Measurements from ENCODE around the gene EPB41L5. TPM values are rescaled to one million over a fixed set of nuclear protein-coding genes. Genes with fewer than 3 reads are reported as not detected.

EPB41L5 gene
- 13.6 and 15.1 TPM in 2 replicates for total RNA-seq
- polyA plus RNA-seq, result 5.8 and 8.4 TPM in 2 replicates
- polyA plus RNA-seq (2011; cell fraction: cytosol; rRNA removed), result 7.6 and 7.7 TPM in 2 replicates
- 21.7 and 22.3 TPM in 2 replicates for polyA plus RNA-seq (2011; cell fraction: nucleus; rRNA removed)
- 9.5 and 10.4 TPM in 2 replicates for polyA plus RNA-seq (2012)
- polyA minus RNA-seq, result 24.2 and 25.2 TPM in 2 replicates
- 1.0 TPM for polyA minus RNA-seq (2011; cell fraction: cytosol; rRNA and poly(A)+ RNA removed)
- polyA minus RNA-seq (2011; cell fraction: nucleus; rRNA and poly(A)+ RNA removed), result 54.3 and 70.9 TPM in 2 replicates
- percentile 65 among the genes with signal in this experiment for Bru-seq, nascent RNA
- percentile 74 among the genes with signal in this experiment for BruChase-seq, experiment 1, labeled RNA remaining after a 6-hour chase
- BruChase-seq, experiment 2, labeled RNA remaining after a 2-hour chase, result percentile 68 among the genes with signal in this experiment
- long read RNA-seq, full-length matches to known transcripts, result 13 of 22 reads
- long read RNA-seq, partial matches to known transcripts, result 3 of 22 reads
- long read RNA-seq, other reads (novel, unspliced or antisense), result 6 of 22 reads

- Histone ChIP-seq H3K9me3 (replicated peaks; ENCODE audit: control insufficient read depth, insufficient read depth, low read length) (no peaks in the 10 kb centered on the region), H3K4me3 (replicated peaks in 1 of 3; ENCODE audit: insufficient read depth in 1 of 3, low read depth in 1 of 3, low read length in 3 of 3) (peak within 1 kb of the TSS; percentile 35 to 88 (median 46)), H3K4me2 (ENCODE audit: insufficient read depth, low read length) (peak within 1 kb of the TSS; percentile 98), H3K4me1 (ENCODE audit: control insufficient read depth, extremely low read depth, insufficient read depth, low read length) (peaks cover 24% of the 10 kb centered on the region), H3K27me3 (ENCODE audit: control insufficient read depth in 2 of 2, insufficient read depth in 2 of 2, low read length in 2 of 2) (no peaks in the 10 kb centered on the region), H3K9me1 (replicated peaks; ENCODE audit: control insufficient read depth, extremely low read depth, insufficient read depth, low read length) (no peaks in the 10 kb centered on the region), H3K79me2 (ENCODE audit: control insufficient read depth, insufficient read depth, low read length) (no peaks in the 10 kb centered on the region), H3K27ac (ENCODE audit: insufficient read depth, low read depth, low read length) (peak within 1 kb of the TSS; percentile 30), H4K20me1 (replicated peaks; ENCODE audit: control insufficient read depth, extremely low read depth, insufficient read depth, low read length) (no peaks in the 10 kb centered on the region), H3K9ac (replicated peaks; ENCODE audit: extremely low read depth, insufficient read depth, low read length) (peak within 1 kb of the TSS; percentile 73), H2AFZ (ENCODE audit: low read depth, low read length) (peak within 1 kb of the TSS; percentile 94), H3K36me3 (ENCODE audit: control insufficient read depth in 2 of 2, extremely low read depth in 1 of 2, insufficient read depth in 2 of 2, low read length in 2 of 2) (no peaks in the 10 kb centered on the region)
- dilution Hi-C loops (cut with MboI; ENCODE audit: extremely low pct_ligation_motif_present, low sequenced_read_pairs), result no loop called here
- no peak for TF ChIP-seq MYC (IDR thresholded peaks at IDR 0.05; ENCODE audit: low read depth, low read length)
- peak; percentile 78 for TF ChIP-seq MAX (IDR thresholded peaks at IDR 0.05; ENCODE audit: insufficient read depth, insufficient read length)
- no peak for TF ChIP-seq EZH2 (IDR thresholded peaks at IDR 0.05; ENCODE audit: borderline replicate concordance, low read depth, low read length, severe bottlenecking)
- no peak for TF ChIP-seq GATA2 (IDR thresholded peaks at IDR 0.05; ENCODE audit: insufficient read depth, insufficient read length, low read depth, low read length)
- TF ChIP-seq POLR2AphosphoS5 (IDR thresholded peaks at IDR 0.05; ENCODE audit: insufficient read depth, low read depth, low read length), result peak; percentile 65
- no peak for TF ChIP-seq CTCF (IDR thresholded peaks at IDR 0.05; ENCODE audit: extremely low read depth in 1 of 2, insufficient read depth in 1 of 2, low read depth in 1 of 2, low read length in 2 of 2)
- no peak for TF ChIP-seq POLR2A (IDR thresholded peaks at IDR 0.05; ENCODE audit: low read depth, low read length)
- TF ChIP-seq JUN (IDR thresholded peaks at IDR 0.05; ENCODE audit: borderline replicate concordance, insufficient read depth, insufficient read length, low read depth), result no peak
- peak; percentile 2 for TF ChIP-seq FOS (IDR thresholded peaks at IDR 0.05; ENCODE audit: borderline replicate concordance, insufficient read depth, low read length)
- CTCF ChIA-PET, result interaction anchor here (0.7 to 1.9 kb wide), 9 partner anchors 16 to 668 kb away, joined by 3 to 11 read pairs (median 4); partner anchors contain the start of gene TMEM177
- FAIRE-seq (peak; percentile 81), DNase-seq (ENCODE audit: low read depth, low spot score) (peak; percentile 90)
- BruUV-seq (replicated peaks), result no TSS peak
- POLR2A ChIA-PET, result interaction anchor here (0.6 to 0.7 kb wide), 2 partner anchors 22 to 29 kb away, joined by 3 to 9 read pairs; no protein-coding TSS in a partner anchor
- intact Hi-C loops (cut with micrococcal nuclease), result loop anchor here (2.0 to 10.0 kb wide), 6 partner anchors 96 to 310 kb away; partner anchors contain the start of gene PTPN4
These were observed at the start of gene EPB41L5 for GRCh38 chr2:120012771-120013596. Gene EPB41L5 (plus strand): TSS chr2:120013077. CDS start chr2:120019085, 6,008 bp downstream.
